ENCODE data around the gene TNFRSF1B. TPM values are rescaled to one million over a fixed set of nuclear protein-coding genes. Genes with fewer than 3 reads are reported as not detected.

Gene TNFRSF1B
- polyA plus RNA-seq, 1 donor (not counting 4 experiments of a cell fraction or from before 2014, with no cell fraction given), result 0.04 TPM

DNA sequence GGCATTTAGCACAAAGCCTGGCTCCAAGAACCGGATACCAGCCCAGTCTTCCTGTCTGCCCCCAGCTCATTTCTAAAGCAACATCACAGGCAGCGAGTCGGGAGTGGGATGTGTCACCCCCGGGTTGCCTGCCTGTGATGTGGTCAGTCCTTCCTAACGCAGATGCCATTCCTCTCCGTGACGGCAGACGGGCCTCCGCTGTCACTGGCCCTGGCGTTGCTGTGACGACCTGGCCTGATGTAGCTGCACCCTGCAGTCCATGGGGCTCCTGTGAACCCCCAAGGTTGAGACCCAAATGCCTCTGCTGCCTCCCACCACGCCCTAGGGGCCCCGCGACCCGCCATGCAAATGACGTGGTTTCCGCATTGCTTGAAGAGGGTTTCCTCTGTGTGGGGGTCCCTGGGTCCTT lies 12.3 kb downstream of the TNFRSF1B start:
- Histone ChIP-seq H2AFZ (ENCODE audit: control insufficient read depth, low read length) (no peak overlapping the region), H3K9me3 (ENCODE audit: control insufficient read depth, low read depth, low read length) (no peaks in the 10 kb centered on the region), H3K4me1 (ENCODE audit: control insufficient read depth, extremely low read depth, insufficient read depth, low read length) (no peaks in the 10 kb centered on the region), H4K20me1 (ENCODE audit: control insufficient read depth, extremely low read depth, insufficient read depth, low read length) (no peaks in the 10 kb centered on the region), H3K9me1 (ENCODE audit: control insufficient read depth, extremely low read depth, insufficient read depth, low read length) (no peaks in the 10 kb centered on the region), H3K27ac (ENCODE audit: control insufficient read depth, insufficient read depth, low read length) (no peak overlapping the region), H3K9ac (ENCODE audit: control insufficient read depth, extremely low read depth, insufficient read depth, low read length) (no peak overlapping the region), H3K79me2 (ENCODE audit: control insufficient read depth, insufficient read depth, low read length) (no peaks in the 10 kb centered on the region), H3K4me3 (ENCODE audit: control insufficient read depth in 2 of 3, extremely low read depth in 1 of 3, insufficient read depth in 2 of 3, low read depth in 1 of 3, low read length in 3 of 3) (no peak overlapping the region), H3K27me3 (ENCODE audit: control insufficient read depth, extremely low read depth, insufficient read depth, low read length) (peaks cover 24% of the 10 kb centered on the region), H3K4me2 (ENCODE audit: control insufficient read depth, extremely low read depth, insufficient read depth, low read depth, low read length) (no peak overlapping the region), H3K36me3 (ENCODE audit: control insufficient read depth in 2 of 2, extremely low read depth in 1 of 2, insufficient read depth in 2 of 2, low read length in 2 of 2) (no peaks in the 10 kb centered on the region)
- no peak for TF ChIP-seq EZH2 (IDR thresholded peaks at IDR 0.05; ENCODE audit: low read length)
- no peak for TF ChIP-seq CTCF (optimal IDR thresholded peaks at IDR 0.05 in 1 of 3, IDR thresholded peaks at IDR 0.05 in 1 of 3, conservative IDR thresholded peaks at IDR 0.05 in 1 of 3; ENCODE audit: extremely low read depth in 1 of 3, insufficient read depth in 2 of 3, low read length in 3 of 3)
- FAIRE-seq (no peak), DNase-seq (ENCODE audit: low read depth, low spot score) (no peak)
- dilution Hi-C loops (cut with MboI; ENCODE audit: extremely low pct_ligation_motif_present, low sequenced_read_pairs), result no loop called here

- no peaks in the 10 kb centered on the region for H3K9me3 ChIP-seq (ENCODE audit: control insufficient read depth, low read depth, low read length)
- peaks cover 24% of the 10 kb centered on the region for H3K27me3 ChIP-seq (ENCODE audit: control insufficient read depth, extremely low read depth, insufficient read depth, low read length)
- FAIRE-seq, result no peak
- no peaks in the 10 kb centered on the region for H4K20me1 ChIP-seq (ENCODE audit: control insufficient read depth, extremely low read depth, insufficient read depth, low read length)
- H3K4me3 ChIP-seq (ENCODE audit: control insufficient read depth in 2 of 3, extremely low read depth in 1 of 3, insufficient read depth in 2 of 3, low read depth in 1 of 3, low read length in 3 of 3), result no peak overlapping the region
- H3K9me1 ChIP-seq (ENCODE audit: control insufficient read depth, extremely low read depth, insufficient read depth, low read length), result no peaks in the 10 kb centered on the region
- H3K79me2 ChIP-seq (ENCODE audit: control insufficient read depth, insufficient read depth, low read length), result no peaks in the 10 kb centered on the region
- TF ChIP-seq EZH2 (IDR thresholded peaks at IDR 0.05; ENCODE audit: low read length) (no peak), CTCF (optimal IDR thresholded peaks at IDR 0.05 in 1 of 3, IDR thresholded peaks at IDR 0.05 in 1 of 3, conservative IDR thresholded peaks at IDR 0.05 in 1 of 3; ENCODE audit: extremely low read depth in 1 of 3, insufficient read depth in 2 of 3, low read length in 3 of 3) (no peak)
- no peaks in the 10 kb centered on the region for H3K4me1 ChIP-seq (ENCODE audit: control insufficient read depth, extremely low read depth, insufficient read depth, low read length)
- no peak overlapping the region for H3K4me2 ChIP-seq (ENCODE audit: control insufficient read depth, extremely low read depth, insufficient read depth, low read depth, low read length)
- DNase-seq (ENCODE audit: low read depth, low spot score), result no peak
- H3K9ac ChIP-seq (ENCODE audit: control insufficient read depth, extremely low read depth, insufficient read depth, low read length), result no peak overlapping the region
- H3K36me3 ChIP-seq (ENCODE audit: control insufficient read depth in 2 of 2, extremely low read depth in 1 of 2, insufficient read depth in 2 of 2, low read length in 2 of 2), result no peaks in the 10 kb centered on the region
- no peak overlapping the region for H2AFZ ChIP-seq (ENCODE audit: control insufficient read depth, low read length)
- no peak overlapping the region for H3K27ac ChIP-seq (ENCODE audit: control insufficient read depth, insufficient read depth, low read length)
- dilution Hi-C loops (cut with MboI; ENCODE audit: extremely low pct_ligation_motif_present, low sequenced_read_pairs), result no loop called here
These were observed 12.9 kb downstream of the TNFRSF1B start for GRCh38 chr1:12179676-12180075.

Data from keratinocyte (primary cell).